ENCODE results near the gene PIKFYVE. TPM values are rescaled to one million over a fixed set of nuclear protein-coding genes. Genes with fewer than 3 reads are reported as not detected.
"Not testable (repeated sequence)": the region's sequence is repeated elsewhere in the genome, so short reads cannot be mapped to it uniquely, and the experiment has no call there.

Gene PIKFYVE
- total RNA-seq, 1 donor from 2014 or later: 20.2 TPM

GRCh38 chr2:208254118-208254870 is 11.8 kb upstream of the PIKFYVE start:
- intact Hi-C loops (cut with DNase I): loop anchor here (5.0 kb wide), 1 partner anchor 63 kb away; no protein-coding TSS in a partner anchor
- peak; percentile 90 for DNase-seq (ENCODE audit: low spot score)

GRCh38 chr2:208254871-208255556 is 11.0 kb upstream of the PIKFYVE start, which contains the start of gene IDH1:
Gene IDH1 (minus strand): TSS chr2:208255071. CDS start chr2:208251551, 3,520 bp downstream.
- peak; percentile 99 for DNase-seq (ENCODE audit: low spot score)
- intact Hi-C loops (cut with DNase I): loop anchor here (1.0 to 5.0 kb wide), 4 partner anchors 11 to 628 kb away; partner anchors contain the start of genes METTL21A and PIKFYVE

- intact Hi-C loops (cut with DNase I): loop anchor here (1.0 to 5.0 kb wide), 3 partner anchors 11 to 628 kb away; partner anchors contain the start of genes METTL21A and PIKFYVE
- DNase-seq (ENCODE audit: low spot score): no peak
These were observed 10.4 kb upstream of the PIKFYVE start for GRCh38 chr2:208255557-208256106.

- intact Hi-C loops (cut with DNase I): loop anchor here (5.0 kb wide), 1 partner anchor 629 kb away; the partner anchor contains the start of gene METTL21A
- DNase-seq (ENCODE audit: low spot score): no peak
These were observed 9.8 kb upstream of the PIKFYVE start for GRCh38 chr2:208256192-208256782.

- not testable (repeated sequence) for DNase-seq (ENCODE audit: low spot score)
- intact Hi-C loops (cut with DNase I): loop anchor here (5.0 kb wide), 1 partner anchor 630 kb away; the partner anchor contains the start of gene METTL21A
These were observed 8.9 kb upstream of the PIKFYVE start for GRCh38 chr2:208256849-208257813.

GRCh38 chr2:208265371-208265800 is 669 bp upstream of the PIKFYVE start:
- intact Hi-C loops (cut with DNase I): no loop called here

GRCh38 chr2:208266553-208266893 is 468 bp downstream of the PIKFYVE start:
- intact Hi-C loops (cut with DNase I): loop anchor here (1.0 kb wide), 1 partner anchor 11 kb away; the partner anchor contains the start of gene IDH1
- DNase-seq (ENCODE audit: low spot score): no peak

More at GRCh38 chr2:208265371-208265800, 669 bp upstream of the PIKFYVE start:
- DNase-seq (ENCODE audit: low spot score): no peak

- no peak for DNase-seq (ENCODE audit: low spot score)
- intact Hi-C loops (cut with DNase I): loop anchor here (1.0 kb wide), 1 partner anchor 12 kb away; the partner anchor contains the start of gene IDH1
These were observed 881 bp downstream of the PIKFYVE start for GRCh38 chr2:208266936-208267335.

GRCh38 chr2:208267526-208267925 is 1.5 kb downstream of the PIKFYVE start:
- DNase-seq (ENCODE audit: low spot score); intact Hi-C loops (cut with DNase I): not testable (repeated sequence)

- DNase-seq (ENCODE audit: low spot score): no peak
- intact Hi-C loops (cut with DNase I): no loop called here
These were observed 2.3 kb downstream of the PIKFYVE start for GRCh38 chr2:208268156-208268952.

- DNase-seq (ENCODE audit: low spot score): no peak
- intact Hi-C loops (cut with DNase I): no loop called here
These were observed 3.0 kb downstream of the PIKFYVE start for GRCh38 chr2:208269091-208269490.

GRCh38 chr2:208274748-208275147 is 8.7 kb downstream of the PIKFYVE start:
- intact Hi-C loops (cut with DNase I): no loop called here
- DNase-seq (ENCODE audit: low spot score): no peak

- no peak for DNase-seq (ENCODE audit: low spot score)
- intact Hi-C loops (cut with DNase I): no loop called here
These were observed 12.5 kb downstream of the PIKFYVE start for GRCh38 chr2:208278549-208278948.

GRCh38 chr2:208279236-208279635 is 13.2 kb downstream of the PIKFYVE start:
- intact Hi-C loops (cut with DNase I): no loop called here
- DNase-seq (ENCODE audit: low spot score): no peak

GRCh38 chr2:208280234-208280633 is 14.2 kb downstream of the PIKFYVE start:
- DNase-seq (ENCODE audit: low spot score): no peak
- intact Hi-C loops (cut with DNase I): no loop called here

- intact Hi-C loops (cut with DNase I): no loop called here
- no peak for DNase-seq (ENCODE audit: low spot score)
These were observed 14.9 kb downstream of the PIKFYVE start for GRCh38 chr2:208280933-208281332.

- intact Hi-C loops (cut with DNase I): no loop called here
- no peak for DNase-seq (ENCODE audit: low spot score)
These were observed 19.8 kb downstream of the PIKFYVE start for GRCh38 chr2:208285853-208286252.
